Keratinocyte (primary cell): ENCODE measurements around the gene ZC3H13. TPM values are rescaled to one million over a fixed set of nuclear protein-coding genes. Genes with fewer than 3 reads are reported as not detected.

Source experiments
- DNase-seq: peaks from one replicate; pipeline ENCODE4 v3.0.0-alpha.2; 2011; ENCODE audit warnings: low read depth, missing footprints, low spot score
- FAIRE-seq: peaks from 2 replicates; lab custom pipeline; 2011; peaks lifted over from hg19 to GRCh38; lab: Jason Lieb, UNC
- H2AFZ ChIP-seq: 2 replicates; pipeline ENCODE4 v1.6.0; 2012; ENCODE audit warnings: low read length, control low read depth, inconsistent platforms; ENCODE audit not compliant: control insufficient read depth
- H3K27ac ChIP-seq: 2 replicates; pipeline ENCODE4 v1.5.1; 2011; ENCODE audit warnings: low read length; ENCODE audit not compliant: control insufficient read depth, insufficient read depth
- H3K27me3 ChIP-seq: 3 replicates; pipeline ENCODE4 v1.6.0; 2011; ENCODE audit warnings: low read length; ENCODE audit not compliant: control insufficient read depth, insufficient read depth; ENCODE audit errors: extremely low read depth
- H3K36me3 ChIP-seq, 2 experiments: 2 replicates in 1 of 2; 3 replicates in 1 of 2; pipeline ENCODE4 v1.5.1; 2011; ENCODE audit warnings: low read length in 2 of 2, mild to moderate bottlenecking in 1 of 2; ENCODE audit not compliant: control insufficient read depth in 2 of 2, insufficient read depth in 2 of 2; ENCODE audit errors: extremely low read depth in 1 of 2
- H3K4me1 ChIP-seq: 3 replicates; pipeline ENCODE4 v1.5.1; 2011; ENCODE audit warnings: low read length; ENCODE audit not compliant: control insufficient read depth, insufficient read depth; ENCODE audit errors: extremely low read depth
- H3K4me2 ChIP-seq: 3 replicates; pipeline ENCODE4 v1.6.0; 2011; ENCODE audit warnings: low read depth, low read length; ENCODE audit not compliant: control insufficient read depth, insufficient read depth; ENCODE audit errors: extremely low read depth
- H3K4me3 ChIP-seq, 3 experiments: fragments of 200-600 bp in 1 of 3; sonication (generic) in 1 of 3; 2 replicates in 2 of 3; 3 replicates in 1 of 3; pipeline ENCODE4 v1.5.1; 2011 to 2016; ENCODE audit warnings: low read length in 3 of 3, mild to moderate bottlenecking in 3 of 3, control low read depth in 2 of 3, inconsistent platforms in 1 of 3, low read depth in 1 of 3, mixed read lengths in 1 of 3, mixed run types in 1 of 3, moderate library complexity in 1 of 3; ENCODE audit not compliant: control insufficient read depth in 2 of 3, insufficient read depth in 2 of 3; ENCODE audit errors: extremely low read depth in 1 of 3
- H3K79me2 ChIP-seq: 2 replicates; pipeline ENCODE4 v1.6.0; 2012; ENCODE audit warnings: low read length; ENCODE audit not compliant: control insufficient read depth, insufficient read depth
- H3K9ac ChIP-seq: 3 replicates; pipeline ENCODE4 v1.6.0; 2011; ENCODE audit warnings: low read length; ENCODE audit not compliant: control insufficient read depth, insufficient read depth; ENCODE audit errors: extremely low read depth
- H3K9me1 ChIP-seq: 3 replicates; pipeline ENCODE4 v1.6.0; 2011; ENCODE audit warnings: low read length; ENCODE audit not compliant: control insufficient read depth, insufficient read depth; ENCODE audit errors: extremely low read depth
- H3K9me3 ChIP-seq: 2 replicates; pipeline ENCODE4 v1.5.1; 2012; ENCODE audit warnings: low read depth, low read length; ENCODE audit not compliant: control insufficient read depth
- H4K20me1 ChIP-seq: 3 replicates; pipeline ENCODE4 v1.6.0; 2011; ENCODE audit warnings: low read length; ENCODE audit not compliant: control insufficient read depth, insufficient read depth; ENCODE audit errors: extremely low read depth
- CTCF ChIP-seq, 3 experiments: IDR thresholded peaks in 1 of 3; conservative IDR thresholded peaks in 1 of 3; optimal IDR thresholded peaks in 1 of 3; 2 replicates in 2 of 3; 3 replicates in 1 of 3; pipeline versions ENCODE3 to v1.5.1; 2011; ENCODE audit warnings: low read length in 3 of 3, mild to moderate bottlenecking in 3 of 3, moderate library complexity in 2 of 3, control low read depth in 1 of 3, inconsistent platforms in 1 of 3; ENCODE audit not compliant: insufficient read depth in 2 of 3; ENCODE audit errors: extremely low read depth in 1 of 3
- EZH2 ChIP-seq: IDR thresholded peaks from one replicate; pipeline ENCODE4 v1.6.1; 2012; ENCODE audit warnings: inconsistent platforms, mild to moderate bottlenecking, low read length, moderate library complexity
- dilution Hi-C: fragments of 300-500 bp; cut with MboI; formaldehyde crosslinking; loops from one replicate; pipeline ENCODE4 v1.7.0; 2020; ENCODE audit warnings: low sequenced_read_pairs; ENCODE audit not compliant: extremely low pct_ligation_motif_present
- polyA plus RNA-seq, 5 experiments: library from polyadenylated mRNA; depleted of rRNA in 3 of 5; stranded (reverse) in 3 of 5; stranded (forward) in 1 of 5; unstranded in 1 of 5; fragments of >200 nt; gene quantifications; 1 replicate in 1 of 5; 2 replicates in 3 of 5; 3 replicates in 1 of 5; pipeline versions ENCODE4 v1.2.1 to v1.2.3, GENCODE V29; 2011 to 2012; ENCODE audit warnings: missing spikeins in 2 of 5, low read depth in 1 of 5, low replicate concordance in 1 of 5

ZC3H13 gene
- polyA plus RNA-seq, 1 donor (not counting 4 experiments of a cell fraction or from before 2014, with no cell fraction given): 10.6 TPM

- TF ChIP-seq CTCF (optimal IDR thresholded peaks at IDR 0.05 in 1 of 3, IDR thresholded peaks at IDR 0.05 in 1 of 3, conservative IDR thresholded peaks at IDR 0.05 in 1 of 3; ENCODE audit: extremely low read depth in 1 of 3, insufficient read depth in 2 of 3, low read length in 3 of 3) (no peak), EZH2 (no peak)
- peaks cover 17% of the 10 kb centered on the region for H3K4me1 ChIP-seq
- H3K9me1 ChIP-seq: no peaks in the 10 kb centered on the region
- peak overlapping the region; percentile 93 for H3K9ac ChIP-seq
- peak overlapping the region in 2 of 3 experiments; percentile 85 to 97 for H3K4me3 ChIP-seq
- H3K9me3 ChIP-seq: no peaks in the 10 kb centered on the region
- H3K36me3 ChIP-seq: no peaks in the 10 kb centered on the region
- H2AFZ ChIP-seq: no peak overlapping the region
- FAIRE-seq (no peak), DNase-seq (no peak)
- dilution Hi-C loops: no loop called here
- H4K20me1 ChIP-seq: no peaks in the 10 kb centered on the region
- peak overlapping the region; percentile 85 for H3K4me2 ChIP-seq
- H3K79me2 ChIP-seq: peaks cover 70% of the 10 kb centered on the region
- no peak overlapping the region for H3K27ac ChIP-seq
- H3K27me3 ChIP-seq: no peaks in the 10 kb centered on the region
Measured at GRCh38 chr13:46050771-46051170, 1.8 kb downstream of the ZC3H13 start.

GRCh38 chr13:46045424-46045823 lies 7.1 kb downstream of the ZC3H13 start:
- Histone ChIP-seq H3K79me2 (peaks cover 58% of the 10 kb centered on the region), H3K27me3 (no peaks in the 10 kb centered on the region), H2AFZ (no peak overlapping the region), H3K27ac (no peak overlapping the region), H3K4me2 (no peak overlapping the region), H3K36me3 (peaks cover 0 to 3% of the 10 kb centered on the region in 2 experiments), H3K4me3 (no peak overlapping the region), H3K9me1 (no peaks in the 10 kb centered on the region), H3K9ac (no peak overlapping the region), H3K4me1 (peaks cover 3% of the 10 kb centered on the region), H4K20me1 (no peaks in the 10 kb centered on the region), H3K9me3 (no peaks in the 10 kb centered on the region)
- dilution Hi-C loops: no loop called here
- no peak for DNase-seq
- TF ChIP-seq EZH2 (no peak), CTCF (optimal IDR thresholded peaks at IDR 0.05 in 1 of 3, IDR thresholded peaks at IDR 0.05 in 1 of 3, conservative IDR thresholded peaks at IDR 0.05 in 1 of 3; ENCODE audit: extremely low read depth in 1 of 3, insufficient read depth in 2 of 3, low read length in 3 of 3) (no peak)
- FAIRE-seq: no peak
